Measurements from ENCODE around the gene TLE4.

Gene TLE4

GRCh38 chr9:79763671-79764285, 192.0 kb downstream of the TLE4 start:
- TF ChIP-seq ZFX (IDR thresholded peaks at IDR 0.05) (no peak), CTCF (conservative IDR thresholded peaks at IDR 0.05) (no peak)
- H3K27ac ChIP-seq, result no peak overlapping the region

- TF ChIP-seq CTCF (conservative IDR thresholded peaks at IDR 0.05), result no peak
- no peak for TF ChIP-seq ZFX (IDR thresholded peaks at IDR 0.05)
- H3K27ac ChIP-seq, result no peak overlapping the region
Observed at GRCh38 chr9:79764374-79764773, 192.6 kb downstream of the TLE4 start.

GRCh38 chr9:79765466-79765865, 193.7 kb downstream of the TLE4 start:
- no peak overlapping the region for H3K27ac ChIP-seq
- TF ChIP-seq CTCF (conservative IDR thresholded peaks at IDR 0.05) (no peak), ZFX (IDR thresholded peaks at IDR 0.05) (no peak)

- H3K27ac ChIP-seq, result no peak overlapping the region
- TF ChIP-seq ZFX (IDR thresholded peaks at IDR 0.05), result no peak
- no peak for TF ChIP-seq CTCF (conservative IDR thresholded peaks at IDR 0.05)
Observed at GRCh38 chr9:79766091-79766490, 194.3 kb downstream of the TLE4 start.

- TF ChIP-seq ZFX (IDR thresholded peaks at IDR 0.05), result no peak
- no peak for TF ChIP-seq CTCF (conservative IDR thresholded peaks at IDR 0.05)
- no peak overlapping the region for H3K27ac ChIP-seq
Observed at GRCh38 chr9:79768194-79768593, 196.4 kb downstream of the TLE4 start.

GRCh38 chr9:79769476-79770275, 197.9 kb downstream of the TLE4 start:
- no peak for TF ChIP-seq CTCF (conservative IDR thresholded peaks at IDR 0.05)
- TF ChIP-seq ZFX (IDR thresholded peaks at IDR 0.05), result no peak
- no peak overlapping the region for H3K27ac ChIP-seq

- no peak overlapping the region for H3K27ac ChIP-seq
- TF ChIP-seq CTCF (conservative IDR thresholded peaks at IDR 0.05), result no peak
- no peak for TF ChIP-seq ZFX (IDR thresholded peaks at IDR 0.05)
Observed at GRCh38 chr9:79774356-79774755, 202.6 kb downstream of the TLE4 start.

Measured in C4-2B (cell line).